ENCODE results near the gene TRIM45. TPM values are rescaled to one million over a fixed set of nuclear protein-coding genes. Genes with fewer than 3 reads are reported as not detected.
A peak's percentile ranks its signal among the peaks of the same experiment; 100 is the strongest.

TRIM45 gene
- total RNA-seq, 1 experiment from 2014 or later, result 3.2 TPM

DNA sequence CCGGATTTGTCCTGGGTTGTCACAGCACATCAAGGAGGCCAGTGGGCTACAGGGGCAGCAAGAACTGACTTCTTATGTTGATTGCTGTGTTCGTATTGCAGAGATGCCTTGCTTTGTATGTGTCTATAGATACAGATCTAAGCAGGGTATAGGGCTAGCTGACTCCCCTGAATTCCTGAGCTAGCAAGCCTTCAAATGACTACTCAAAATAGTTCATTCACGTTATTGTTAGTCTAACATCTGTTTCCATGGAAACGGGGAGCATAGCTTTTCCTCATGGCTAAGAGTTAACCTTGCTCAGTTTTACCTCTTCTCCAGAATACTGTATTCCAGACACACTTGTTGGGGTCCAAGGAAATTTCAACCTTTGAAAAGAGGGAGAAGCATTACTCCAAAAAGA, 24.1 kb downstream of the TRIM45 start:
- H3K36me3 ChIP-seq (ENCODE audit: insufficient read depth, low read length, poor library complexity, severe bottlenecking), result peaks cover 59% of the 10 kb centered on the region
- intact Hi-C loops (cut with micrococcal nuclease; ENCODE audit: unreplicated experiment), result no loop called here
- ChIA-PET POLR2A (ENCODE audit: low non-redundant PET) (no interaction called here), CTCF (no interaction called here)
- TF ChIP-seq, protein P1, sequence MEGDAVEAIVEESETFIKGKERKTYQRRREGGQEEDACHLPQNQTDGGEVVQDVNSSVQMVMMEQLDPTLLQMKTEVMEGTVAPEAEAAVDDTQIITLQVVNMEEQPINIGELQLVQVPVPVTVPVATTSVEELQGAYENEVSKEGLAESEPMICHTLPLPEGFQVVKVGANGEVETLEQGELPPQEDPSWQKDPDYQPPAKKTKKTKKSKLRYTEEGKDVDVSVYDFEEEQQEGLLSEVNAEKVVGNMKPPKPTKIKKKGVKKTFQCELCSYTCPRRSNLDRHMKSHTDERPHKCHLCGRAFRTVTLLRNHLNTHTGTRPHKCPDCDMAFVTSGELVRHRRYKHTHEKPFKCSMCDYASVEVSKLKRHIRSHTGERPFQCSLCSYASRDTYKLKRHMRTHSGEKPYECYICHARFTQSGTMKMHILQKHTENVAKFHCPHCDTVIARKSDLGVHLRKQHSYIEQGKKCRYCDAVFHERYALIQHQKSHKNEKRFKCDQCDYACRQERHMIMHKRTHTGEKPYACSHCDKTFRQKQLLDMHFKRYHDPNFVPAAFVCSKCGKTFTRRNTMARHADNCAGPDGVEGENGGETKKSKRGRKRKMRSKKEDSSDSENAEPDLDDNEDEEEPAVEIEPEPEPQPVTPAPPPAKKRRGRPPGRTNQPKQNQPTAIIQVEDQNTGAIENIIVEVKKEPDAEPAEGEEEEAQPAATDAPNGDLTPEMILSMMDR (conservative IDR thresholded peaks at IDR 0.05; ENCODE audit: low read depth, low read length), result no peak
- TF ChIP-seq EZH2 (IDR thresholded peaks at IDR 0.05; ENCODE audit: borderline replicate concordance, low read depth, low read length, poor library complexity, severe bottlenecking), result no peak
- no TSS peak for BruUV-seq (replicated peaks)
- no peaks in the 10 kb centered on the region for H3K9me3 ChIP-seq (ENCODE audit: low read depth, low read length, poor library complexity, severe bottlenecking)
- no peak for DNase-seq (ENCODE audit: low spot score)
- no peak overlapping the region for H3K4me3 ChIP-seq (ENCODE audit: low read depth, low read length, poor library complexity, severe bottlenecking)
- H3K27ac ChIP-seq (ENCODE audit: low read depth, low read length, poor library complexity, severe bottlenecking), result no peak overlapping the region
- H3K27me3 ChIP-seq (replicated peaks; ENCODE audit: insufficient read depth, low read depth, low read length, poor library complexity), result no peaks in the 10 kb centered on the region
- H3K4me1 ChIP-seq (ENCODE audit: insufficient read depth, low read length, poor library complexity, severe bottlenecking), result peaks cover 21% of the 10 kb centered on the region

DNA sequence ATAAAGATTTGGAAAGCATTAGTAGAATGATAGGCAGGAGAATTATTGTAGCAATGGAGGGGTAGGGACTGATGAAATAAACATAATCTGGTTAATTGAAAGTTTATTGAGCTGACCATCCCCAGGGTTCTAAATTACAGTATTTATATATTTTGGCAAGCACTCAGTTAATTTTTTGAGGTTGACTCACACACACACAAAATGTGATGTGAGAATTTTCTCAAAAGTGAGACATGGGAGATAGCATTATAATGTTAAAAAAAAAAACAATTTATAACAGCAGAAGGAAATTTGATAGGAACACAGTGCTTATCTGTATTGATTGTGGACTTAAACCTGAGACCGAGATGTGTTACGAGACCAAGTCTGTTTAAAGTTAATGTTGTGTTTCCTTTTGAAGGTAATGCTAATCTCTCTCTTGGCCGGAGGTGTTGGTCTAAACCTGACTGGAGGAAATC, 24.6 kb downstream of the TRIM45 start:
- Histone ChIP-seq H3K27ac (ENCODE audit: low read depth, low read length, poor library complexity, severe bottlenecking) (no peak overlapping the region), H3K9me3 (ENCODE audit: low read depth, low read length, poor library complexity, severe bottlenecking) (no peaks in the 10 kb centered on the region), H3K4me1 (ENCODE audit: insufficient read depth, low read length, poor library complexity, severe bottlenecking) (peaks cover 21% of the 10 kb centered on the region), H3K4me3 (ENCODE audit: low read depth, low read length, poor library complexity, severe bottlenecking) (no peak overlapping the region), H3K27me3 (replicated peaks; ENCODE audit: insufficient read depth, low read depth, low read length, poor library complexity) (no peaks in the 10 kb centered on the region), H3K36me3 (ENCODE audit: insufficient read depth, low read length, poor library complexity, severe bottlenecking) (peaks cover 59% of the 10 kb centered on the region)
- intact Hi-C loops (cut with micrococcal nuclease; ENCODE audit: unreplicated experiment), result no loop called here
- no TSS peak for BruUV-seq (replicated peaks)
- no peak for DNase-seq (ENCODE audit: low spot score)
- TF ChIP-seq EZH2 (IDR thresholded peaks at IDR 0.05; ENCODE audit: borderline replicate concordance, low read depth, low read length, poor library complexity, severe bottlenecking), result no peak
- TF ChIP-seq, protein P1 (conservative IDR thresholded peaks at IDR 0.05; ENCODE audit: low read depth, low read length), result no peak
- CTCF ChIA-PET, result no interaction called here
- POLR2A ChIA-PET (ENCODE audit: low non-redundant PET), result no interaction called here

DNA sequence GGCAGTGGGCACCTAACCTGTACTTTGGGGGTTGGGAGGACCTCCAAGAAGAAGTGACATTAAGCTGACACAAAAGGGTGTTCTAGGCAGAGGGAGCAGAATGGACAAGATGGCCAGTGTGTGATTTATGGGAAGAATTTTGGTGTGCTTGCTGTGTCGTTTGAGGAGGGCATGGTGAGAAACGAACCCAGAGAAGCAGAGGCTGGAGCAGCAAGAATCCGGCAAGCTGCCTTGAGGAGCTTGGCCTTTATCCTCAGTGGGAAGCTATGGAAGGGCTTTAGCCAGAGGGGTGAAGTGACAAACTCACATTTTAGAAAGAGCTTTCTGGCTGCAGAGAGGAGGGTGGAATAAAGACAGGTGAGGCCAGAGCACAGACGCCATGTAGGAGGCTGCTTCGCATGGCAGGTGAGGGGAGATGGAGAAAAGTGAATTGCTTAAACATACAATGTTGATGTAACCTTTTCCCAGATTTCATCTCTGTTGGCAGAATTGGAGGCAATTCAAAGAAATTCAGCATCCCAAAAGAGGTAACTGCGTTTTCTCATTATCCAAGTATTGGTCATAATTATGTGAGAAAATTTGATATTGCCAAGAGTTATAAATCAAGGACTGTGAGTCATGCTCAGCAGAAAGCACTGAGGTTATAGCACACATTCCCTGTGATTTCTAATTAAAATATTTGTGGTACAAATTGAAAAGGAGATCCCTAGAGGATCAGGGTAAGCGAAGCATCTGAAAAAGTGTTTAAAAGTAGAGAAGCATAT, 26.5 kb downstream of the TRIM45 start:
- POLR2A ChIA-PET (ENCODE audit: low non-redundant PET), result no interaction called here
- H3K4me3 ChIP-seq (ENCODE audit: low read depth, low read length, poor library complexity, severe bottlenecking), result no peak overlapping the region
- intact Hi-C loops (cut with micrococcal nuclease; ENCODE audit: unreplicated experiment), result no loop called here
- H3K27ac ChIP-seq (ENCODE audit: low read depth, low read length, poor library complexity, severe bottlenecking), result no peak overlapping the region
- peak; percentile 56 for DNase-seq (ENCODE audit: low spot score)
- CTCF ChIA-PET, result interaction anchor here (1.1 kb wide), 1 partner anchor 34 kb away, joined by 9 read pairs; no protein-coding TSS in a partner anchor
- no peaks in the 10 kb centered on the region for H3K27me3 ChIP-seq (replicated peaks; ENCODE audit: insufficient read depth, low read depth, low read length, poor library complexity)
- no peaks in the 10 kb centered on the region for H3K9me3 ChIP-seq (ENCODE audit: low read depth, low read length, poor library complexity, severe bottlenecking)
- peaks cover 75% of the 10 kb centered on the region for H3K36me3 ChIP-seq (ENCODE audit: insufficient read depth, low read length, poor library complexity, severe bottlenecking)
- peaks cover 21% of the 10 kb centered on the region for H3K4me1 ChIP-seq (ENCODE audit: insufficient read depth, low read length, poor library complexity, severe bottlenecking)
- TF ChIP-seq EZH2 (IDR thresholded peaks at IDR 0.05; ENCODE audit: borderline replicate concordance, low read depth, low read length, poor library complexity, severe bottlenecking), result no peak
- TF ChIP-seq, protein P1 (conservative IDR thresholded peaks at IDR 0.05; ENCODE audit: low read depth, low read length), result no peak
- no TSS peak for BruUV-seq (replicated peaks)
